ENCODE measurements around the gene OPRM1. TPM values are rescaled to one million over a fixed set of nuclear protein-coding genes. Genes with fewer than 3 reads are reported as not detected.

OPRM1 gene
- total RNA-seq, 1 donor from 2014 or later, result not detected

DNA sequence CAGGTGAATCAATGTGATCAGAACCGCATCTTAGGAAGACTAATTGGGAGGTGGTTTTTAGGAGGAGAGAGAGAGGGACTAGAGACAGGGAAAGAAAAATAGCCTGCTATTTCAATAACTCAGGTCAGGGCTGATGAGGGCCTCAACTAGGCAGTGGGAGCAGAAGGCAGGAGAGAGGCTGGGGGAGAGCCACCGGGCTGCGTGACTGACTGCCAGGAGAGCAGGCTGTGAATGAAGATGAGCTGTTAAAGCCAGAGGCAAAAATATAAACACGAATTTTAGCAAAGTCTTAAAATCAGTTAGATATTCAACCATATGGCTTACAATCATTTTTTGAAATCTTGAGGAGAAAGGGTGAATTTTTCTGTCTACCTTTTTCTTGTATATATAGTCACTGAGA, 168.0 kb downstream of the OPRM1 start:
- Mint-ChIP-seq H3K27me3 (peaks cover 4% of the 10 kb centered on the region), H3K36me3 (ENCODE audit: insufficient read depth) (no peaks in the 10 kb centered on the region), H3K27ac (no peak overlapping the region), H3K4me3 (ENCODE audit: low read depth) (no peak overlapping the region), H3K9me3 (ENCODE audit: low read depth) (no peaks in the 10 kb centered on the region), H3K4me1 (ENCODE audit: low read depth) (peaks cover 2% of the 10 kb centered on the region)
- no peak for DNase-seq (ENCODE audit: low spot score, unreplicated experiment)
- TF ChIP-seq, protein P1, sequence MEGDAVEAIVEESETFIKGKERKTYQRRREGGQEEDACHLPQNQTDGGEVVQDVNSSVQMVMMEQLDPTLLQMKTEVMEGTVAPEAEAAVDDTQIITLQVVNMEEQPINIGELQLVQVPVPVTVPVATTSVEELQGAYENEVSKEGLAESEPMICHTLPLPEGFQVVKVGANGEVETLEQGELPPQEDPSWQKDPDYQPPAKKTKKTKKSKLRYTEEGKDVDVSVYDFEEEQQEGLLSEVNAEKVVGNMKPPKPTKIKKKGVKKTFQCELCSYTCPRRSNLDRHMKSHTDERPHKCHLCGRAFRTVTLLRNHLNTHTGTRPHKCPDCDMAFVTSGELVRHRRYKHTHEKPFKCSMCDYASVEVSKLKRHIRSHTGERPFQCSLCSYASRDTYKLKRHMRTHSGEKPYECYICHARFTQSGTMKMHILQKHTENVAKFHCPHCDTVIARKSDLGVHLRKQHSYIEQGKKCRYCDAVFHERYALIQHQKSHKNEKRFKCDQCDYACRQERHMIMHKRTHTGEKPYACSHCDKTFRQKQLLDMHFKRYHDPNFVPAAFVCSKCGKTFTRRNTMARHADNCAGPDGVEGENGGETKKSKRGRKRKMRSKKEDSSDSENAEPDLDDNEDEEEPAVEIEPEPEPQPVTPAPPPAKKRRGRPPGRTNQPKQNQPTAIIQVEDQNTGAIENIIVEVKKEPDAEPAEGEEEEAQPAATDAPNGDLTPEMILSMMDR (IDR thresholded peaks at IDR 0.05; ENCODE audit: unreplicated experiment), result no peak

DNA sequence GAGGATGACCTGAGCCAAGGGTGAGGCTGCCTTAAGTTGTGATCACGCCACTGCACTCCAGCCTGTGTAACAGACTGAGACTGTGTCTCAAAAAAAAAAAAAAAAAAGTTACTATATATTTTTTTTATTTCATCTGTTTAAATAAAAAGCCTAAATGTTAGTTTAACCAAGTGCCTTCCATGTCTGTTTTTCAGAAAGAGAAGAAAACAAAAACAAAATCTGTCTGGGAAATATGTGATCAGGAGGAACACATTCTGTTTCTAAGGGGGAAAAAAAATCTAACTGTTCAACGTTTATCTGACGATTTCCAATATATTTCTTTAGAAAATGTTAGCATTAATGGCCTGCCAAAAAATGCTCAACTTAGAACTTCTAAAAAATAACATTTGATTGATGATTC, 170.5 kb downstream of the OPRM1 start:
- Mint-ChIP-seq H3K4me3 (ENCODE audit: low read depth) (no peak overlapping the region), H3K27ac (no peak overlapping the region), H3K9me3 (ENCODE audit: low read depth) (no peaks in the 10 kb centered on the region), H3K4me1 (ENCODE audit: low read depth) (no peaks in the 10 kb centered on the region), H3K36me3 (ENCODE audit: insufficient read depth) (no peaks in the 10 kb centered on the region), H3K27me3 (no peaks in the 10 kb centered on the region)
- TF ChIP-seq, protein P1 (IDR thresholded peaks at IDR 0.05; ENCODE audit: unreplicated experiment), result no peak
- DNase-seq (ENCODE audit: low spot score, unreplicated experiment), result no peak

DNA sequence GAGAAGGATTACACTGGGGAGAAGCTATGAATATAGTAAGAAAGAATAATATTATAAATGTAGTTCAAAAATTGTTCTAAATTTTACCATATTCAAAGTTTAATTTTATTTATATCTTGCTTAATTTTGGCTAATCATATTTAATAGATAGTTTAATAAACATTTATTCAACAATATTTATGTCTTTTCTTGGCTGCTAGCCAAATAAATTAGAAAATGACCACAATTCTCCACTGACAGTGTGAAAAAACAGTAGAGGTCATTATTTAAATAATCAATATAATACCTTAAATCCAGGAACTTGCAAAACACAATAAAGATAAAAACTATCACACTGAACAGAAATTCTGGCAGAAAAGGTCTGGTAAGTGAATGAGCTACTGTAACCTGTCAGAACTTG, 171.6 kb downstream of the OPRM1 start:
- H3K36me3 Mint-ChIP-seq (ENCODE audit: insufficient read depth), result no peaks in the 10 kb centered on the region
- no peak for DNase-seq (ENCODE audit: low spot score, unreplicated experiment)
- no peaks in the 10 kb centered on the region for H3K4me1 Mint-ChIP-seq (ENCODE audit: low read depth)
- H3K9me3 Mint-ChIP-seq (ENCODE audit: low read depth), result no peaks in the 10 kb centered on the region
- H3K4me3 Mint-ChIP-seq (ENCODE audit: low read depth), result no peak overlapping the region
- H3K27ac Mint-ChIP-seq, result no peak overlapping the region
- no peaks in the 10 kb centered on the region for H3K27me3 Mint-ChIP-seq
- TF ChIP-seq, protein P1 (IDR thresholded peaks at IDR 0.05; ENCODE audit: unreplicated experiment), result no peak

DNA sequence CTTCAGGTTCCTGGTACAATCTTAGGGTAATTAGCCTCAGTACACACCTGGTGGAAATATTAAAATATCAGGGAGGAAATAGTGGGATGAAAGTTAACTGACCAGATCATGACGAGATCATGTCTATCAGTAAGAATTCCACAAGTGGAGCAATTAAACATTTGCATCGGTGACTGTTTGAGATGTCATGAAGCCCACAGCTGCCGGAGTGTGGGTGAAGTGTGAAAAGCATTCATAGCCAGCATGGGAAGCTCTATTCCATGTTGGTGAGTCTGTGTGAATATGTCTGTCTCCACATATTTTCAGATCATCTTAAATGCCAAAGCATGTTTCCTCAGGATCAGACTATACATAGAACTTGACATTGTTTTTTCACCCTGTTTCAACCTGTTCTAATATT, 174.7 kb downstream of the OPRM1 start:
- Mint-ChIP-seq H3K4me3 (ENCODE audit: low read depth) (no peak overlapping the region), H3K27me3 (no peaks in the 10 kb centered on the region), H3K4me1 (ENCODE audit: low read depth) (no peaks in the 10 kb centered on the region), H3K9me3 (ENCODE audit: low read depth) (no peaks in the 10 kb centered on the region), H3K27ac (no peak overlapping the region), H3K36me3 (ENCODE audit: insufficient read depth) (no peaks in the 10 kb centered on the region)
- TF ChIP-seq, protein P1 (IDR thresholded peaks at IDR 0.05; ENCODE audit: unreplicated experiment), result no peak
- DNase-seq (ENCODE audit: low spot score, unreplicated experiment), result no peak

DNA sequence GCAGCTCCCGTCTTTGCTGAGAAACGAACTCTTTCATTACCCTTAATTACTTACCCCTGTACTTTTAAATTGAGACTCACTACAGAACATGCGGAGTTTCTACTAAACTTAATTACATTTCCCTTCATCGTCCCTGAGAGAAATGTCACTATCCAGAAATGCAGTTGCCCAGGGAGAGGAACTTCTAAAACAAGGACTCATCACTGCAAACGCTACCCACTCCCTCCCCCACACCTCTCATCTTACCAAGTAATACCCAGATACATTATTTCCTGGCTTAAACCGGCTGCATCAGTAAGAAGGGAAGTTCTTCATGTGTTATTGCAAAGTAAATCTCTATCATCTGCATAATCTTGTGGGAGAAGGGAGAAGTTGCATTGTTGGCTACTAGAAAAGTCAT, 179.3 kb downstream of the OPRM1 start:
- Mint-ChIP-seq H3K9me3 (ENCODE audit: low read depth) (no peaks in the 10 kb centered on the region), H3K36me3 (ENCODE audit: insufficient read depth) (no peaks in the 10 kb centered on the region), H3K4me3 (ENCODE audit: low read depth) (no peak overlapping the region), H3K27me3 (peaks cover 5% of the 10 kb centered on the region), H3K4me1 (ENCODE audit: low read depth) (peaks cover 1% of the 10 kb centered on the region), H3K27ac (no peak overlapping the region)
- DNase-seq (ENCODE audit: low spot score, unreplicated experiment), result no peak
- TF ChIP-seq, protein P1 (IDR thresholded peaks at IDR 0.05; ENCODE audit: unreplicated experiment), result no peak
